GM12878 (cell line): ENCODE results near the gene NFKBIE. TPM values are rescaled to one million over a fixed set of nuclear protein-coding genes. Genes with fewer than 3 reads are reported as not detected.

Experiments
- ATAC-seq: fragments of 200-7000 bp; cut with Tn5 transposase; 3 replicates; pipeline ENCODE4 v1.9.1; 2020; ENCODE audit warnings: mild to moderate bottlenecking, moderate library complexity
- BruUV-seq: library from RNA; stranded (reverse); fragments of 400-500 nt; replicated peaks from 2 replicates; lab custom pipeline; 2021; lab: Mats Ljungman, UMichigan
- CTCF ChIA-PET: fragments of 300-600 bp; sonication (Branson Sonifier 250); formaldehyde crosslinking; extraction: SDS; loops from one replicate; lab custom pipeline; 2021; ENCODE audit warnings: inconsistent platforms; lab: Yijun Ruan, JAX
- POLR2A ChIA-PET: fragments of 350-600 bp; formaldehyde crosslinking; extraction: SDS; loops from one replicate; lab custom pipeline; 2021; ENCODE audit warnings: inconsistent platforms; lab: Charles Lee
- RAD21 ChIA-PET: fragments of 300-600 bp; sonication (Branson Sonifier 250); formaldehyde crosslinking; loops from one replicate; lab custom pipeline; 2023; ENCODE audit warnings: antibody characterized with exemption; ENCODE audit not compliant: unreplicated experiment; lab: Charles Lee
- SMC1A ChIA-PET: fragments of 300-600 bp; sonication (Branson Sonifier 250); formaldehyde crosslinking; loops from one replicate; lab custom pipeline; 2023; ENCODE audit not compliant: unreplicated experiment, uncharacterized antibody; lab: Charles Lee
- DNase-seq: peaks from one replicate; pipeline ENCODE4 v3.0.0-alpha.2; 2011; ENCODE audit warnings: low read depth, low spot score
- FAIRE-seq: peaks from 3 replicates; lab custom pipeline; 2011; peaks lifted over from hg19 to GRCh38; lab: Jason Lieb, UNC
- H2AFZ ChIP-seq: 2 replicates; pipeline ENCODE4 v1.6.0; 2011; ENCODE audit warnings: low read depth, low read length, control low read depth; ENCODE audit not compliant: control insufficient read depth
- H3K27ac ChIP-seq: 2 replicates; pipeline ENCODE4 v1.5.1; 2011; ENCODE audit warnings: control low read depth; ENCODE audit not compliant: control insufficient read depth, insufficient read depth
- H3K27me3 ChIP-seq, 2 experiments: replicated peaks in 1 of 2; 2 replicates each; pipeline versions ENCODE4 v1.6.0 to v1.6.1; 2011; ENCODE audit warnings: low read length in 1 of 2; ENCODE audit not compliant: control insufficient read depth in 2 of 2, insufficient read depth in 2 of 2
- H3K36me3 ChIP-seq, 2 experiments: 2 replicates each; pipeline ENCODE4 v1.5.1; 2011; ENCODE audit warnings: low read length in 1 of 2; ENCODE audit not compliant: control insufficient read depth in 2 of 2, insufficient read depth in 2 of 2
- H3K4me1 ChIP-seq: 2 replicates; pipeline ENCODE4 v1.6.1; 2011; ENCODE audit warnings: mild to moderate bottlenecking, low read length, moderate library complexity, mixed read lengths; ENCODE audit not compliant: control insufficient read depth, insufficient read depth
- H3K4me2 ChIP-seq: 2 replicates; pipeline ENCODE4 v1.6.0; 2011; ENCODE audit warnings: control low read depth; ENCODE audit not compliant: control insufficient read depth, insufficient read depth
- H3K4me3 ChIP-seq: fragments of 200-600 bp; sonication (generic); 2 replicates; pipeline ENCODE4 v1.5.1; 2016
- H3K79me2 ChIP-seq: 2 replicates; pipeline ENCODE4 v1.6.0; 2011; ENCODE audit warnings: low read length; ENCODE audit not compliant: control insufficient read depth, insufficient read depth
- H3K9ac ChIP-seq: 2 replicates; pipeline ENCODE4 v1.8.0; 2011; ENCODE audit warnings: low read length, control low read depth, mixed read lengths; ENCODE audit not compliant: control insufficient read depth, insufficient read depth
- H3K9me3 ChIP-seq: replicated peaks from 3 replicates; pipeline ENCODE4 v1.5.1; 2011; ENCODE audit warnings: mild to moderate bottlenecking, low read length; ENCODE audit not compliant: control insufficient read depth, insufficient read depth
- H4K20me1 ChIP-seq: 2 replicates; pipeline ENCODE4 v1.6.0; 2011; ENCODE audit not compliant: control insufficient read depth, insufficient read depth
- BACH1 ChIP-seq: fragments of 450-650 bp; IDR thresholded peaks from 2 replicates; pipeline ENCODE4 v1.6.1; 2017; ENCODE audit warnings: mild to moderate bottlenecking, borderline replicate concordance
- EZH2 ChIP-seq: IDR thresholded peaks from 2 replicates; pipeline ENCODE4 v1.6.1; 2012; ENCODE audit warnings: low read depth, mild to moderate bottlenecking, control low read depth, inconsistent platforms, low read length, borderline replicate concordance; ENCODE audit not compliant: control insufficient read depth
- WGBS: methylation state at CpG from one replicate; pipeline ENCODE4 v1.1.6; 2016; ENCODE audit warnings: low lambda C conversion rate; ENCODE audit not compliant: insufficient replicate concordance, insufficient coverage; ENCODE audit errors: missing lambda C conversion rate; 5-methylcytosine and 5-hydroxymethylcytosine counted together
- in situ Hi-C: fragments of 300-500 bp; cut with MboI; formaldehyde crosslinking; loops from 9 replicates; pipeline ENCODE4 v1.14.3; 2018; ENCODE audit warnings: mixed read lengths
- intact Hi-C: fragments of 100-400 bp; cut with micrococcal nuclease; formaldehyde crosslinking; loops from one replicate; pipeline ENCODE4 v1.14.2; 2022; ENCODE audit not compliant: unreplicated experiment
- polyA plus RNA-seq, 11 experiments: library from polyadenylated mRNA; depleted of rRNA in 4 of 11; unstranded in 6 of 11; stranded (reverse) in 5 of 11; fragments of >200 nt; fragmentation: Nextera tagmentation in 4 of 11; fragmentation: Illumina TruSeq in 1 of 11; extraction: Ambion mirVana in 4 of 11; extraction: Trizol in 1 of 11; gene quantifications; 1 replicate in 1 of 11; 2 replicates in 10 of 11; pipeline versions ENCODE4 v1.2.1 to v1.2.3, GENCODE V29; 2011 to 2016; ENCODE audit warnings: inconsistent platforms in 2 of 11, missing spikeins in 2 of 11, low read depth in 1 of 11
- total RNA-seq, 4 experiments: library from RNA; depleted of rRNA in 3 of 4; stranded (reverse); fragments of >200 nt in 3 of 4; fragmentation: Illumina TruSeq in 1 of 4; extraction: Trizol in 1 of 4; gene quantifications; 2 replicates each; pipeline versions ENCODE4 v1.2.1 to v1.2.3, GENCODE V29; 2013 to 2021

NFKBIE gene
- total and polyA plus RNA-seq, 10 of the 15 experiments (the other 5 are each of a cell fraction or from before 2014, with no cell fraction given), result 10.4 to 106 (median 38.8) TPM

DNA sequence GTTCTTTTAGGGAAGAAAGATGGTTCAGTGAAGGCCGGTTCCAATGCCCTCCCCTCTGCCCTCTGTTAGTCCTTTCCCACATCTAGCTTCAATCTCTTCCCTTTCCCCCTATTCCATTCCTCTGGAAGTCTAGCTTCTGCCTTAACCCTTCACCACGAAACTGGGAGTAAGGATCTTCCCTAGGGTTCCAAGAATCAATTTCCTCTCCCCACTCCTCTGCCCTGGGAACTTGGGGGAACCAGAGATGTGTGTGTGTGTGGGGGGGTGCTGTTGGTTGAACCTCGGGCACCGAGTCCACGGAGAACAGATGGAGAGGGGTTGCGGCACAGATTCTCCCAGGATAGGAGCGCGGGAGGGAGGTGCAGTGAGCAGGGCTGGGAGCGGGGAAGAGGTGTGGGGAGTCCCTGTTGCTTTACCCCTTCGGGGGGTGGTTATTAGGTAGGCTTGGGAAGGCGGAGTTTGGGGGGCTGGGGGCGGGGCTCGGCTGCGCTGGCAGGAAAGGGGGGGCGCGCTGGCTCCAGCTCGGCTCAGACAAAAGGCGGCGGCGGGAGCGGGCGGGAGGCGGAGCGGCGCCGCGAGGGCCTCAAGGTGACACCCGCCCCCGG, 4.7 kb upstream of the NFKBIE start, which contains the start of gene TMEM151B:
TMEM151B (plus strand) TSS at position 530 of the 605 bp plus-strand sequence. CDS start 293 bp downstream, outside the sequence.
- TF ChIP-seq EZH2 (0 out of 2 replicates have a peak, but pooled peaks have one; percentile 36), BACH1 (no peak)
- Histone ChIP-seq H4K20me1 (no peaks in the 10 kb centered on the region), H3K27me3 (peaks cover 4 to 15% of the 10 kb centered on the region in 2 experiments; a peak in 3 of 4 replicates), H3K79me2 (peaks cover 5% of the 10 kb centered on the region), H3K9me3 (no peaks in the 10 kb centered on the region), H3K4me1 (peaks cover 22% of the 10 kb centered on the region), H3K4me2 (peak within 1 kb of the TSS; percentile 24; the same call in 1 of the 2 replicates), H2AFZ (no peak within 1 kb of the TSS), H3K4me3 (no peak within 1 kb of the TSS), H3K36me3 (no peaks in the 10 kb centered on the region), H3K9ac (no peak within 1 kb of the TSS), H3K27ac (no peak within 1 kb of the TSS)
- BruUV-seq, result no TSS peak
- WGBS, result 37% methylated on average over 6 of the region's 29 CpGs
- intact Hi-C loops, result loop anchor here (2.0 kb wide), 2 partner anchors 35 to 187 kb away; no protein-coding TSS in a partner anchor
- in situ Hi-C loops, result loop anchor here (5.0 kb wide), 1 partner anchor 67 kb away; no protein-coding TSS in a partner anchor
- ChIA-PET CTCF (interaction anchor here (1.6 to 6.3 kb wide), 8 partner anchors 15 to 191 kb away, joined by 3 to 163 read pairs (median 22); partner anchors contain the start of gene SLC35B2), RAD21 (interaction anchor here (1.1 to 4.2 kb wide), 3 partner anchors 35 to 186 kb away, joined by 3 to 36 read pairs (median 5); no protein-coding TSS in a partner anchor), POLR2A (no interaction called here), SMC1A (interaction anchor here (3.6 to 4.6 kb wide), 2 partner anchors 42 to 68 kb away, joined by 11 to 79 read pairs; partner anchors contain the start of gene AARS2)
- ATAC-seq (no peak), FAIRE-seq (no peak), DNase-seq (no peak)
